Gastrocnemius medialis (tissue), 4 donors: ENCODE results near the gene BCL6B. TPM values are rescaled to one million over a fixed set of nuclear protein-coding genes. Genes with fewer than 3 reads are reported as not detected.
"Not testable (repeated sequence)": the region's sequence is repeated elsewhere in the genome, so short reads cannot be mapped to it uniquely, and the experiment has no call there.

Experiments
- ATAC-seq, 2 donors: fragments of 150-250 bp; one replicate each; pipeline ENCODE4 v1.9.1; 2016
- DNase-seq, 2 donors: peaks; one replicate each; pipeline ENCODE4 v3.0.0-alpha.2; 2019
- H3K27ac ChIP-seq, 4 donors: fragments of 200-600 bp; sonication (generic); 1 replicate in 1 of 4; 2 replicates in 3 of 4; pipeline ENCODE4 v1.5.1; 2016 to 2018; ENCODE audit warnings: mild to moderate bottlenecking in 2 of 4, moderate library complexity in 1 of 4
- H3K27me3 ChIP-seq, 3 donors: fragments of 200-600 bp; sonication (generic) in 2 of 3; 1 replicate in 1 of 3; 2 replicates in 2 of 3; pipeline versions ENCODE4 v1.5.1 to v1.6.0; 2016 to 2019; ENCODE audit warnings: mild to moderate bottlenecking in 1 of 3, moderate library complexity in 1 of 3
- H3K36me3 ChIP-seq, 2 donors: fragments of 200-600 bp; sonication (generic) in 1 of 2; one replicate each; pipeline ENCODE4 v1.5.1; 2017 to 2018
- H3K4me1 ChIP-seq, 2 donors: fragments of 200-600 bp; sonication (generic) in 1 of 2; one replicate each; pipeline ENCODE4 v1.5.1; 2016 to 2017; ENCODE audit warnings: mild to moderate bottlenecking in 2 of 2
- H3K4me3 ChIP-seq, 4 donors: fragments of 200-600 bp; sonication (generic) in 3 of 4; 1 replicate in 1 of 4; 2 replicates in 3 of 4; pipeline ENCODE4 v1.5.1; 2016 to 2019; ENCODE audit warnings: mild to moderate bottlenecking in 2 of 4
- H3K9me3 ChIP-seq, 3 donors: fragments of 200-600 bp; sonication (generic) in 2 of 3; 1 replicate in 1 of 3; 2 replicates in 2 of 3; pipeline ENCODE4 v1.5.1; 2016 to 2019
- POLR2A ChIP-seq, 2 donors: fragments of 450-650 bp; IDR thresholded peaks; one replicate each; pipeline ENCODE4 v1.6.1; 2017; ENCODE audit warnings: antibody characterized with exemption in 2 of 2, mild to moderate bottlenecking in 2 of 2, moderate library complexity in 2 of 2
- in situ Hi-C, 4 donors: fragments of 200-750 bp; cut with MboI; loops; one replicate each; pipeline versions ENCODE4 v1.15.0 to v1.8.0; 2017; ENCODE audit warnings: low sequenced_read_pairs in 4 of 4
- intact Hi-C: fragments of 100-400 bp; cut with DNase I; formaldehyde crosslinking; loops from one replicate; pipeline ENCODE4 v1.15.1; 2023; ENCODE audit warnings: low total_unique reads
- total RNA-seq, 4 donors: library from RNA; depleted of rRNA; stranded (reverse); fragments of >200 nt; gene quantifications; one replicate each; pipeline versions ENCODE4 v1.1.0 to v1.2.3, GENCODE V29; 2016
- TF ChIP-seq, protein P1 (sequence below), 5 experiments: fragments of 450-650 bp in 3 of 5; fragments of 200-600 bp in 2 of 5; sonication (generic) in 2 of 5; IDR thresholded peaks in 4 of 5; conservative IDR thresholded peaks in 1 of 5; 1 replicate in 4 of 5; 2 replicates in 1 of 5; pipeline ENCODE4 v1.5.1; 2016 to 2019; ENCODE audit warnings: antibody characterized with exemption in 5 of 5, mild to moderate bottlenecking in 3 of 5, moderate library complexity in 3 of 5

Gene BCL6B, protein sequence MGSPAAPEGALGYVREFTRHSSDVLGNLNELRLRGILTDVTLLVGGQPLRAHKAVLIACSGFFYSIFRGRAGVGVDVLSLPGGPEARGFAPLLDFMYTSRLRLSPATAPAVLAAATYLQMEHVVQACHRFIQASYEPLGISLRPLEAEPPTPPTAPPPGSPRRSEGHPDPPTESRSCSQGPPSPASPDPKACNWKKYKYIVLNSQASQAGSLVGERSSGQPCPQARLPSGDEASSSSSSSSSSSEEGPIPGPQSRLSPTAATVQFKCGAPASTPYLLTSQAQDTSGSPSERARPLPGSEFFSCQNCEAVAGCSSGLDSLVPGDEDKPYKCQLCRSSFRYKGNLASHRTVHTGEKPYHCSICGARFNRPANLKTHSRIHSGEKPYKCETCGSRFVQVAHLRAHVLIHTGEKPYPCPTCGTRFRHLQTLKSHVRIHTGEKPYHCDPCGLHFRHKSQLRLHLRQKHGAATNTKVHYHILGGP
- total RNA-seq, result 1 to 10 TPM; 1.2 to 3.9 (median 2.1) TPM

- ATAC-seq, result no peak
- Histone ChIP-seq H3K9me3 (no peaks in the 10 kb centered on the region), H3K4me1 (peaks cover 22 to 35% of the 10 kb centered on the region in 2 donors), H3K4me3 (peak within 1 kb of the TSS; percentile 35 to 56 (median 47)), H3K27me3 (peaks cover 14 to 16% (median 15%) of the 10 kb centered on the region in 3 donors), H3K27ac (peak within 1 kb of the TSS; percentile 93 to 99 (median 96)), H3K36me3 (no peaks in the 10 kb centered on the region)
- in situ Hi-C loops, result loop anchor here (25.0 kb wide), 2 partner anchors 361 to 386 kb away; partner anchors contain the start of genes C17orf100 (in 3 of the 4), MED31 (in 3 of the 4), KIAA0753 (in 1 of the 4) and TXNDC17 (in 1 of the 4)
- intact Hi-C loops, result loop anchor here (1.0 to 10.0 kb wide), 2 partner anchors 109 to 462 kb away; partner anchors contain the start of genes POLR2A and SLC35G6
- no peak for DNase-seq
- TF ChIP-seq POLR2A (IDR thresholded peaks at IDR 0.05), result no peak
- TF ChIP-seq, protein P1, sequence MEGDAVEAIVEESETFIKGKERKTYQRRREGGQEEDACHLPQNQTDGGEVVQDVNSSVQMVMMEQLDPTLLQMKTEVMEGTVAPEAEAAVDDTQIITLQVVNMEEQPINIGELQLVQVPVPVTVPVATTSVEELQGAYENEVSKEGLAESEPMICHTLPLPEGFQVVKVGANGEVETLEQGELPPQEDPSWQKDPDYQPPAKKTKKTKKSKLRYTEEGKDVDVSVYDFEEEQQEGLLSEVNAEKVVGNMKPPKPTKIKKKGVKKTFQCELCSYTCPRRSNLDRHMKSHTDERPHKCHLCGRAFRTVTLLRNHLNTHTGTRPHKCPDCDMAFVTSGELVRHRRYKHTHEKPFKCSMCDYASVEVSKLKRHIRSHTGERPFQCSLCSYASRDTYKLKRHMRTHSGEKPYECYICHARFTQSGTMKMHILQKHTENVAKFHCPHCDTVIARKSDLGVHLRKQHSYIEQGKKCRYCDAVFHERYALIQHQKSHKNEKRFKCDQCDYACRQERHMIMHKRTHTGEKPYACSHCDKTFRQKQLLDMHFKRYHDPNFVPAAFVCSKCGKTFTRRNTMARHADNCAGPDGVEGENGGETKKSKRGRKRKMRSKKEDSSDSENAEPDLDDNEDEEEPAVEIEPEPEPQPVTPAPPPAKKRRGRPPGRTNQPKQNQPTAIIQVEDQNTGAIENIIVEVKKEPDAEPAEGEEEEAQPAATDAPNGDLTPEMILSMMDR (IDR thresholded peaks at IDR 0.05 in 4 of 5, conservative IDR thresholded peaks at IDR 0.05 in 1 of 5), result no peak
Measured at GRCh38 chr17:7022781-7023571, at the start of gene BCL6B. TSS of gene BCL6B (plus strand) at chr17:7023050. CDS start at chr17:7023672, 622 bp downstream.

DNA sequence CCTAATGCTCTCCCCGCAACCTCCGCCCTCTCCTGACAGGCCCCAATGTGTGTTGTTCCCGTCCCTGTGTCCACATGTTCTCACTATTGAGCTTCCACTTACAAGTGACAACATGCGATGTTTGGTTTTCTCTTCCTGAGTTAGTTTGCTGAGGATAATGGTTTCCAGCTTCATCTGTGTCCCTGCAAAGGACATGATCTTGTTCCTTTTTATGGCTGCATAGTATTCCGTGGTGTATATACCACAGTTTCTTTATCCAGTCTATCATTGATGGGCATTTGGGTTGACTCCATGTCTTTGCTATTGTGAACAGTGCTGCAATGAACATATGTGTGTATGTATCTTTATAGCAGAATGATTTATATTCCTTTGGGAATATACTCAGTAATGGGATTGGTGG is 43.4 kb upstream of the BCL6B start:
- H3K4me3 ChIP-seq, H3K27me3 ChIP-seq, H3K27ac ChIP-seq, H3K9me3 ChIP-seq, DNase-seq, intact Hi-C loops, in situ Hi-C loops, ATAC-seq, H3K36me3 ChIP-seq, H3K4me1 ChIP-seq: not testable (repeated sequence)

DNA sequence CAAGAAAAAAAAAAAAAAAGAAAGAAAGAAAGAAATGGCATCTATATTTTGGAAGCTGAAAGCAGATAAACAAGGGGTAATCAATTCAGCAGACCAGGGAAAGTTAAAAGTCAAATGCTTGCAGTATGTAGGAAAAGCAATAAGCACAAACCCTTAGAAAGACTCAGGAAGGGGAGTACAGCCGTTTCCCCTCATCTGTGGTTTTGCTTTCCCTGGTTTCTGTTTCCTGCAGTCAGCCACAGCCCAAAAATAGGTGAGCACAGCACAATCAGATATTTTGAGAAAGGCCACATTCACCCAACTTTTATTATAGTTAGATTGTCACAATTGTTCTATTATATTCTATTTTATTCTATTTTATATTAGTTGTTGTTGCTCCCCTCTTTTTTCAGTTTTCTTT is 41.4 kb upstream of the BCL6B start:
- intact Hi-C loops (no loop called here), in situ Hi-C loops (no loop called here)
- H3K36me3 ChIP-seq, result no peaks in the 10 kb centered on the region
- no peaks in the 10 kb centered on the region for H3K27me3 ChIP-seq
- no peaks in the 10 kb centered on the region for H3K4me1 ChIP-seq
- TF ChIP-seq, protein P1 (IDR thresholded peaks at IDR 0.05 in 4 of 5, conservative IDR thresholded peaks at IDR 0.05 in 1 of 5), result no peak
- no peak for TF ChIP-seq POLR2A (IDR thresholded peaks at IDR 0.05)
- DNase-seq (no peak), ATAC-seq (no peak)
- H3K4me3 ChIP-seq, result no peak overlapping the region
- H3K27ac ChIP-seq, result no peak overlapping the region
- H3K9me3 ChIP-seq, result no peaks in the 10 kb centered on the region

DNA sequence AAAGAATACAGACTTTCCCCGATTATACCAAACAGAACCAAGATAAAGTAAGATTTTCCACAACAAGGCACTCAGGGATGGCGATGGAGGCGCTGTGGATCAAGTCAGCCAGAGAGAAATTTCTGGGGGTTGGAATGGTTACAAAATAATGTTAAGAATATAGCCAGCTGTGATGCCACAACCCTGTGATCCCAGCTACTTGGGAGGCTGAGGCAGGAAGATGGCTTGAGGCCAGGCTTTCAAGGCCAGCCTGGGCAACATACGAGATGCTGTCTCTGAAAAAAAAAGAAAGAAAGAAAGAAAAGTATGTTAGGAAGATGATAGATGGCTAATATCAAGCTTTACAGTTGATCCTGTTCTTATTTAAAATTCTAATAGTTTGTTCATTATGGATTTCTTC is 37.6 kb upstream of the BCL6B start:
- no peaks in the 10 kb centered on the region for H3K27me3 ChIP-seq
- no peaks in the 10 kb centered on the region for H3K36me3 ChIP-seq
- no peaks in the 10 kb centered on the region for H3K9me3 ChIP-seq
- TF ChIP-seq, protein P1 (IDR thresholded peaks at IDR 0.05 in 4 of 5, conservative IDR thresholded peaks at IDR 0.05 in 1 of 5), result no peak
- no peak for TF ChIP-seq POLR2A (IDR thresholded peaks at IDR 0.05)
- intact Hi-C loops, result no loop called here
- in situ Hi-C loops, result no loop called here
- H3K27ac ChIP-seq, result no peak overlapping the region
- ATAC-seq (no peak), DNase-seq (no peak)
- H3K4me1 ChIP-seq, result no peaks in the 10 kb centered on the region
- H3K4me3 ChIP-seq, result no peak overlapping the region

DNA sequence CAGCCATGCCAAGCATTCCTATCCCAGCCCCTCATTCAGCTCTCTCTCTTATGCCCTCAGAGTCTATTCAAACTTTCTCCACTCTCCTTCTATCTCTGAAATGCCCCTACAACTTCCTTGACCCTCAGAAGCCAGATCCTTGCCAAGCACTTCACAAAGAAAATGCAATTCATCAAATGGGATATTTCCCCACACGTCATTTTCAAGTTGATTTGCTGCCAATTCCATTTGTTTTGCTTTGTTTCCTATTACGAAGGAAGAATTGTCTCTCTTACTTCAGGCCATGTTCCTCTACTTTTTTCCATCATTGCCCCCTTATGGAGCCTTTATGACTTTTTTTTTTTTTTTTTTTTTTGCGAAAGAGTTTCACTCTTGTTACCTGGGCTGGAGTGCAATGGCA is 36.2 kb upstream of the BCL6B start:
- Histone ChIP-seq H3K27me3 (no peaks in the 10 kb centered on the region), H3K4me3 (no peak overlapping the region), H3K4me1 (no peaks in the 10 kb centered on the region), H3K27ac (no peak overlapping the region), H3K9me3 (no peaks in the 10 kb centered on the region), H3K36me3 (no peaks in the 10 kb centered on the region)
- DNase-seq, result no peak
- no peak for ATAC-seq
- in situ Hi-C loops (no loop called here), intact Hi-C loops (no loop called here)
- TF ChIP-seq, protein P1 (IDR thresholded peaks at IDR 0.05 in 4 of 5, conservative IDR thresholded peaks at IDR 0.05 in 1 of 5), result no peak
- TF ChIP-seq POLR2A (IDR thresholded peaks at IDR 0.05), result no peak
